T-helper 1 cell (primary cell): ENCODE measurements around the gene DMRTB1.
A peak's percentile ranks its signal among the peaks of the same experiment; 100 is the strongest.

Experiments used
- DNase-seq, 5 donors: peaks; one replicate each; pipeline ENCODE4 v3.0.0-alpha.2; 2012 to 2020

DMRTB1 gene

GRCh38 chr1:53465023-53465957, 6.1 kb downstream of the DMRTB1 start:
- DNase-seq = no peak

- no peak for DNase-seq
Measured at GRCh38 chr1:53467391-53467790, 8.2 kb downstream of the DMRTB1 start.

GRCh38 chr1:53468374-53468773, 9.2 kb downstream of the DMRTB1 start:
- no peak for DNase-seq

GRCh38 chr1:53469373-53469772, 10.2 kb downstream of the DMRTB1 start:
- no peak for DNase-seq

- no peak for DNase-seq
Measured at GRCh38 chr1:53470155-53470554, 11.0 kb downstream of the DMRTB1 start.

- DNase-seq = no peak
Measured at GRCh38 chr1:53470584-53470983, 11.4 kb downstream of the DMRTB1 start.

- no peak for DNase-seq
Measured at GRCh38 chr1:53471000-53471399, 11.8 kb downstream of the DMRTB1 start.

GRCh38 chr1:53473463-53473862, 14.3 kb downstream of the DMRTB1 start:
- DNase-seq = no peak

- DNase-seq = no peak
Measured at GRCh38 chr1:53475664-53476063, 16.5 kb downstream of the DMRTB1 start.

GRCh38 chr1:53476579-53476978, 17.4 kb downstream of the DMRTB1 start:
- DNase-seq = no peak

- DNase-seq = no peak
Measured at GRCh38 chr1:53477651-53478501, 18.7 kb downstream of the DMRTB1 start.

- no peak for DNase-seq
Measured at GRCh38 chr1:53478502-53478818, 19.3 kb downstream of the DMRTB1 start.

GRCh38 chr1:53480678-53481077, 21.5 kb downstream of the DMRTB1 start:
- DNase-seq = no peak

- no peak for DNase-seq
Measured at GRCh38 chr1:53481456-53481855, 22.3 kb downstream of the DMRTB1 start.

GRCh38 chr1:53482441-53483153, 23.4 kb downstream of the DMRTB1 start:
- DNase-seq = no peak

- no peak for DNase-seq
Measured at GRCh38 chr1:53483170-53483569, 24.0 kb downstream of the DMRTB1 start.

- no peak for DNase-seq
Measured at GRCh38 chr1:53483656-53484055, 24.5 kb downstream of the DMRTB1 start.

- no peak for DNase-seq
Measured at GRCh38 chr1:53484705-53485477, 25.7 kb downstream of the DMRTB1 start.

- peak in 4 of 5 donors; percentile 30 to 56 (median 40) for DNase-seq
Measured at GRCh38 chr1:53485478-53486394, 26.5 kb downstream of the DMRTB1 start.

- DNase-seq = no peak
Measured at GRCh38 chr1:53486395-53487026, 27.3 kb downstream of the DMRTB1 start.

GRCh38 chr1:53490351-53490750, 31.2 kb downstream of the DMRTB1 start:
- DNase-seq = no peak
